Fibroblast of lung (primary cell): ENCODE data around the gene IZUMO1. TPM values are rescaled to one million over a fixed set of nuclear protein-coding genes. Genes with fewer than 3 reads are reported as not detected.
"Not testable (repeated sequence)": the region's sequence is repeated elsewhere in the genome, so short reads cannot be mapped to it uniquely, and the experiment has no call there.

Experiments used
- DNase-seq, 2 donors: peaks; one replicate each; pipeline versions ENCODE4 v3.0.0 to v3.0.0-alpha.2; 2010; ENCODE audit warnings: low read depth in 2 of 2
- H2AFZ ChIP-seq: 2 replicates; pipeline ENCODE4 v1.5.1; 2012; ENCODE audit warnings: low read length, control low read depth, inconsistent platforms
- H3K27ac ChIP-seq: 2 replicates; pipeline ENCODE4 v1.5.1; 2011; ENCODE audit warnings: low read length, control low read depth; ENCODE audit not compliant: insufficient read depth
- H3K27me3 ChIP-seq: 2 replicates; pipeline ENCODE4 v1.5.1; 2011; ENCODE audit warnings: mild to moderate bottlenecking, low read length; ENCODE audit not compliant: control insufficient read depth, insufficient read depth
- H3K36me3 ChIP-seq: 2 replicates; pipeline ENCODE4 v1.5.1; 2011; ENCODE audit warnings: low read length; ENCODE audit not compliant: control insufficient read depth, insufficient read depth
- H3K4me1 ChIP-seq: 2 replicates; pipeline ENCODE4 v1.5.1; 2011; ENCODE audit warnings: low read length; ENCODE audit not compliant: control insufficient read depth, insufficient read depth; ENCODE audit errors: extremely low read depth
- H3K4me2 ChIP-seq: 2 replicates; pipeline ENCODE4 v1.5.1; 2011; ENCODE audit warnings: low read length, control low read depth; ENCODE audit not compliant: insufficient read depth; ENCODE audit errors: extremely low read depth
- H3K4me3 ChIP-seq, 4 experiments: fragments of 200-600 bp in 1 of 4; sonication (generic) in 1 of 4; replicated peaks in 1 of 4; 2 replicates each; pipeline ENCODE4 v1.5.1; 2011 to 2016; ENCODE audit warnings: low read length in 4 of 4, low read depth in 3 of 4, mild to moderate bottlenecking in 3 of 4, control low read depth in 2 of 4, inconsistent platforms in 1 of 4, mixed read lengths in 1 of 4; ENCODE audit not compliant: insufficient read depth in 1 of 4; ENCODE audit errors: control extremely low read depth in 1 of 4
- H3K79me2 ChIP-seq: 2 replicates; pipeline ENCODE4 v1.5.1; 2012; ENCODE audit warnings: mild to moderate bottlenecking, low read length, inconsistent platforms; ENCODE audit not compliant: control insufficient read depth, insufficient read depth
- H3K9ac ChIP-seq: 2 replicates; pipeline ENCODE4 v1.5.1; 2011; ENCODE audit warnings: mild to moderate bottlenecking, low read length, control low read depth; ENCODE audit not compliant: insufficient read depth
- H3K9me3 ChIP-seq: 2 replicates; pipeline ENCODE4 v1.5.1; 2012; ENCODE audit warnings: low read depth, low read length; ENCODE audit not compliant: control insufficient read depth, insufficient read depth
- H4K20me1 ChIP-seq: 2 replicates; pipeline ENCODE4 v1.5.1; 2011; ENCODE audit warnings: low read length; ENCODE audit not compliant: control insufficient read depth, insufficient read depth; ENCODE audit errors: extremely low read depth
- EZH2 ChIP-seq: IDR thresholded peaks from 2 replicates; pipeline ENCODE4 v1.5.1; 2012; ENCODE audit warnings: low read length, control low read depth, mild to moderate bottlenecking; ENCODE audit errors: missing control alignments
- polyA plus RNA-seq, 2 donors: library from polyadenylated mRNA; depleted of rRNA in 1 of 2; stranded (reverse) in 1 of 2; unstranded in 1 of 2; fragments of >200 nt; gene quantifications; 2 replicates each; pipeline ENCODE4 v1.2.1, GENCODE V29; 2011 to 2012; ENCODE audit warnings: missing spikeins in 1 of 2
- total RNA-seq: library from RNA; depleted of rRNA; stranded (reverse); fragments of >200 nt; gene quantifications from 2 replicates; pipeline ENCODE4 v1.2.1, GENCODE V29; 2014
- TF ChIP-seq, protein P1 (sequence below), 2 donors: IDR thresholded peaks in 1 of 2; conservative IDR thresholded peaks in 1 of 2; 1 replicate in 1 of 2; 2 replicates in 1 of 2; pipeline ENCODE4 v1.5.1; 2011 to 2012; ENCODE audit warnings: low read length in 2 of 2, control low read depth in 1 of 2, inconsistent platforms in 1 of 2, low read depth in 1 of 2, mild to moderate bottlenecking in 1 of 2

Gene IZUMO1
- total and polyA plus RNA-seq, 2 donors (not counting 1 experiment from before 2014, with no cell fraction given), result not detected

DNA sequence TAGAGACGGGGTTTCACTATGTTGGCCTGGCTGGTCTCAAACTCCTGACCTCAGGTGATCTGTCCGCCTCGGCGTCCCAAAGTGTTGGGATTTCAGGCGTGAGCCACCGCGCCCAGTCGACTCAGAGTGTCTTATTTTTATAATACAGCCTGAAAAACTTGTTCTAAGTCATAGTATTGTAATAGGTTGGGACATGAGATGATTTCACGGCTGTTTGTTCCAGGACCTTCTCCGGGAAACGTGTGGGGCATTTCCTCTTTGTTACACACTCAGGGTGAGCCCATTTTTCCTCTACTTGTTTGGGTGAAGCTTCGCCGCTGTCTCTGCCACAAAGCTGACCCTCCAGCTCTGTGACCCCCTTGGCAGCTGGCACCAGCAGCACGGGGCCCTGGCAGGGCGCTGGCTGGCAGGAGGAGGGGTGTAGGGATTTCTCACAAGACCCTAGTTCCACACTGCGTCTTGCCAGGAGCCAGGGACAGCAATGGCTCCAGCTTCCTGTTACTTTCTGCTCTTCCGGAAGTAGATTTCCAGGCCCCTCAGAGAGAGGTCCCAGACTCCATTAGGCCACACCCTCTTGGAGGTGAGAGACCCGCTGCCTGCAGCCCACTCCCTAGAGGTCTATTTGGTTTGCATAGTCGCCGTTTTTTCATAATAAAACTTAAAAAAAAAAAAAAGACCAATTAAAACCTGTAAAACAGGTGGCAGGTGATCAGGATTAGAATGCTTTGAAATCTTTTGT, 24.2 kb upstream of the IZUMO1 start:
- TF ChIP-seq, protein P1, sequence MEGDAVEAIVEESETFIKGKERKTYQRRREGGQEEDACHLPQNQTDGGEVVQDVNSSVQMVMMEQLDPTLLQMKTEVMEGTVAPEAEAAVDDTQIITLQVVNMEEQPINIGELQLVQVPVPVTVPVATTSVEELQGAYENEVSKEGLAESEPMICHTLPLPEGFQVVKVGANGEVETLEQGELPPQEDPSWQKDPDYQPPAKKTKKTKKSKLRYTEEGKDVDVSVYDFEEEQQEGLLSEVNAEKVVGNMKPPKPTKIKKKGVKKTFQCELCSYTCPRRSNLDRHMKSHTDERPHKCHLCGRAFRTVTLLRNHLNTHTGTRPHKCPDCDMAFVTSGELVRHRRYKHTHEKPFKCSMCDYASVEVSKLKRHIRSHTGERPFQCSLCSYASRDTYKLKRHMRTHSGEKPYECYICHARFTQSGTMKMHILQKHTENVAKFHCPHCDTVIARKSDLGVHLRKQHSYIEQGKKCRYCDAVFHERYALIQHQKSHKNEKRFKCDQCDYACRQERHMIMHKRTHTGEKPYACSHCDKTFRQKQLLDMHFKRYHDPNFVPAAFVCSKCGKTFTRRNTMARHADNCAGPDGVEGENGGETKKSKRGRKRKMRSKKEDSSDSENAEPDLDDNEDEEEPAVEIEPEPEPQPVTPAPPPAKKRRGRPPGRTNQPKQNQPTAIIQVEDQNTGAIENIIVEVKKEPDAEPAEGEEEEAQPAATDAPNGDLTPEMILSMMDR (conservative IDR thresholded peaks at IDR 0.05 in 1 of 2, IDR thresholded peaks at IDR 0.05 in 1 of 2; ENCODE audit: low read depth in 1 of 2, low read length in 2 of 2), result no peak
- no peak for TF ChIP-seq EZH2
- H3K9ac ChIP-seq, result no peak overlapping the region
- no peaks in the 10 kb centered on the region for H3K36me3 ChIP-seq
- no peak overlapping the region for H3K4me2 ChIP-seq
- DNase-seq, result no peak
- no peaks in the 10 kb centered on the region for H4K20me1 ChIP-seq
- no peaks in the 10 kb centered on the region for H3K79me2 ChIP-seq
- H2AFZ ChIP-seq, result no peak overlapping the region
- no peaks in the 10 kb centered on the region for H3K9me3 ChIP-seq
- H3K4me3 ChIP-seq, result no peak overlapping the region
- no peak overlapping the region for H3K27ac ChIP-seq
- H3K4me1 ChIP-seq, result no peaks in the 10 kb centered on the region
- H3K27me3 ChIP-seq, result peaks cover 2% of the 10 kb centered on the region

DNA sequence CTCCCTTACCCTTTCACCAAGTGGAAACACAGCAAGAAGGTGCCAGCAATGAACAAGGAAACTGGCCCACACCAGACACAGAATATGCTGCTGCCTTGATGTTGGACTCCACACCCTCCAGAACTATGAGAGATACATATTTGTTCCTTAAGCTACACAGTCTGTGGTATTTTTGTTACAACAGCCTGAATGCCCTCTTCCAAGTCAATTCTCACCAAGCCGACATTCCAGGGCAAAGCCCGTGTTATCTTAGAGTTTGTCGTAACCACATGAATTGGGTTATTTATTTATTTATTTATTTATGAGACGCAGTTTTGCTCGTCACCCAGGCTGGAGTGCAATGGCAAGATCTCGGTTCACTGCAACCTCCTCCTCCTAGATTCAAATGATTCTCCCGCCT, 23.6 kb upstream of the IZUMO1 start:
- H3K9me3 ChIP-seq, result no peaks in the 10 kb centered on the region
- no peaks in the 10 kb centered on the region for H3K4me1 ChIP-seq
- peaks cover 2% of the 10 kb centered on the region for H3K27me3 ChIP-seq
- H3K4me3 ChIP-seq, result no peak overlapping the region
- peak in 1 of 2 donors; percentile 91 for DNase-seq
- H3K9ac ChIP-seq, result no peak overlapping the region
- H3K36me3 ChIP-seq, result no peaks in the 10 kb centered on the region
- TF ChIP-seq EZH2, result no peak
- TF ChIP-seq, protein P1 (conservative IDR thresholded peaks at IDR 0.05 in 1 of 2, IDR thresholded peaks at IDR 0.05 in 1 of 2; ENCODE audit: low read depth in 1 of 2, low read length in 2 of 2), result no peak
- H3K79me2 ChIP-seq, result no peaks in the 10 kb centered on the region
- no peak overlapping the region for H3K4me2 ChIP-seq
- H2AFZ ChIP-seq, result no peak overlapping the region
- no peaks in the 10 kb centered on the region for H4K20me1 ChIP-seq
- H3K27ac ChIP-seq, result no peak overlapping the region

DNA sequence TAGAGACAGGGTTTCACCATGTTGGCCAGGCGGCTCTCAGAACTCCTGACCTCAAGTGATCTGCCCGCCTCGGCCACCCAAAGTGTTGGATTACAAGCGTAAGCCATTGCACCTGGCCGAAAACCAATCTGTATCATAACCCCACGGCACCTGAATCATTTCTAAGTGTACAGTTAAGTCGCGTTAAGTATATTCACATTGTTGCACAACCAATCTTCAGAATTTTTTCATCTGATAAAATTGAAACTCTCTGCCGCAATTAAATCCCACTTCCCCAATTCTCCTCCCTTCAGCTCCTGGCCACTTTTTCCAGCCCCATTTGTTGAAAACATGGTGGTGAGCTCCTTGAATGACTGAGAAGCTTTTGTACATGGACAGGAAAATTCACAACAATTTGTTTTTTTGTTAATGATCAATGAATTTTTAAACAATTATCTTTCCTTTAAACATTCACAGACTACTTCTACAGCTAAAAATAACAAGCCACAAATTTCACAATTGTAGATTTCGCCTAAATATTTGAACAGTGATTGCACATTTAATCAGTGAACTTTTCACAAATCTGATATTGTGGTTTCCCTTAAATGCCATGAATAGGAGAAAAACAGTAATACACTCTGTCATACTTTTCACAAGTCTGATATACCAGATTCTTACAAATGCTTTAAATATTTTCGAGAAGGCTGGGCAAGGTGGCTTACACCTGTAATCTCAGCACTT, 22.4 kb upstream of the IZUMO1 start:
- H4K20me1 ChIP-seq, result no peaks in the 10 kb centered on the region
- peaks cover 2% of the 10 kb centered on the region for H3K27me3 ChIP-seq
- H3K4me1 ChIP-seq, result no peaks in the 10 kb centered on the region
- DNase-seq, result peak in 1 of 2 donors; percentile 38
- no peak overlapping the region for H2AFZ ChIP-seq
- no peak for TF ChIP-seq EZH2
- TF ChIP-seq, protein P1 (conservative IDR thresholded peaks at IDR 0.05 in 1 of 2, IDR thresholded peaks at IDR 0.05 in 1 of 2; ENCODE audit: low read depth in 1 of 2, low read length in 2 of 2), result no peak
- no peaks in the 10 kb centered on the region for H3K9me3 ChIP-seq
- no peak overlapping the region for H3K4me2 ChIP-seq
- no peak overlapping the region for H3K27ac ChIP-seq
- H3K36me3 ChIP-seq, result no peaks in the 10 kb centered on the region
- H3K79me2 ChIP-seq, result no peaks in the 10 kb centered on the region
- no peak overlapping the region for H3K4me3 ChIP-seq
- no peak overlapping the region for H3K9ac ChIP-seq

DNA sequence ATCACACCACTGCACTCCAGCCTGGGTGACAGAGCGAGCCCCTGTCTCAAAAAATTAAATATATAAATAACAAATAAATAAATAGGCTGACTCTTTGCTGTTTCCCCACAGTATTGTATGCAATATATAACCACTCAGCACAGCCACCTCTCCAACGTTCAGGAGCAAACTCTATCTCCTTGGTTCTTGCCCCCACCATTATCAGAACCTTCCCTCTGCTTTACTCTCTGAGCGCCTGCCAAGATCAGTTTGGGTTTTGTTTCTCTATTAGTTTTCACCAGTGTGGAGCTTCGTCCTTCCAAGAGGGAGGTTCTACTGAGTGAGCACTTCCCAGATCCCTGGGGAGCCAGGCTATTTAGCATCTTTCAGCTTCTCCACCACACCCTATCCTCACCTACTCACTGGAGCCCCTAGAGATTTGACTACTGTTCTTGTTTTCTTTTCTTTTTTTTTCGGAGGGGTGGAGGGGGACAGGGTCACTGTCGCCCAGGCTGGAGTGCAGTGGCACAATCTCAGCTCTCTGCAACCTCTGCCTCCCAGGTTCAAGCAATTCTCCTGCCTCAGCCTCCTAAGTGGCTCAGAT, 21.6 kb upstream of the IZUMO1 start:
- DNase-seq, H3K27me3 ChIP-seq, H3K9ac ChIP-seq, H3K36me3 ChIP-seq, H3K4me1 ChIP-seq, H3K9me3 ChIP-seq, H3K4me2 ChIP-seq, H3K4me3 ChIP-seq, H3K27ac ChIP-seq, H3K79me2 ChIP-seq, H4K20me1 ChIP-seq, H2AFZ ChIP-seq: not testable (repeated sequence)
